ENCODE data around the gene DAB1.

DAB1 gene

GRCh38 chr1:57112148-57112547 is 311.7 kb downstream of the DAB1 start:
- no peak for DNase-seq (ENCODE audit: low read depth)
- H3K4me3 ChIP-seq (ENCODE audit: control insufficient read depth, low read depth, low read length) = no peak overlapping the region
- no peak for TF ChIP-seq CTCF (IDR thresholded peaks at IDR 0.05; ENCODE audit: control insufficient read depth, insufficient read depth, low read depth, low read length, missing control alignments)

DNA sequence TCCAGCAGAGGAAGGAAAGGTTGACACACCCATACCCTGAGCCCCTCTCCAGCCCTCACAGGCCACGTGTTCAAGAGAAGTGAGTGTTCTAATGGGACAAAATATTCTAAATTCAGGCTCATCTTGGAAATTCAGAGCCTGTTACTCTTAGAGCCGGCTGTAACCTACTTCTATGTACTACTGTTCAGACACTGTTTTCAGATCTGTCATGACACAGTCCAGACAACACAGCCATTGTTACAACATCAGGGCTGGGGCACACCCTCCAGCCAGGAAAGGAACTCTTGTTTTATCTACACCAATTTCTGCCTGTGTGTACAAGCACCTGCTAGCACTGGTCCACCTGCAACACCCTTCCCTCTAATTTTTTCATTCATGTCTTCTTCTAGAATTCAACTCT is 312.7 kb downstream of the DAB1 start:
- DNase-seq (ENCODE audit: low read depth) = no peak
- TF ChIP-seq CTCF (IDR thresholded peaks at IDR 0.05; ENCODE audit: control insufficient read depth, insufficient read depth, low read depth, low read length, missing control alignments) = no peak
- no peak overlapping the region for H3K4me3 ChIP-seq (ENCODE audit: control insufficient read depth, low read depth, low read length)

GRCh38 chr1:57109883-57110282 is 314.0 kb downstream of the DAB1 start:
- H3K4me3 ChIP-seq (ENCODE audit: control insufficient read depth, low read depth, low read length) = no peak overlapping the region
- no peak for TF ChIP-seq CTCF (IDR thresholded peaks at IDR 0.05; ENCODE audit: control insufficient read depth, insufficient read depth, low read depth, low read length, missing control alignments)
- DNase-seq (ENCODE audit: low read depth) = no peak

- no peak for DNase-seq (ENCODE audit: low read depth)
- H3K4me3 ChIP-seq (ENCODE audit: control insufficient read depth, low read depth, low read length) = no peak overlapping the region
- TF ChIP-seq CTCF (IDR thresholded peaks at IDR 0.05; ENCODE audit: control insufficient read depth, insufficient read depth, low read depth, low read length, missing control alignments) = no peak
Observed at GRCh38 chr1:57109247-57109646, 314.6 kb downstream of the DAB1 start.

DNA sequence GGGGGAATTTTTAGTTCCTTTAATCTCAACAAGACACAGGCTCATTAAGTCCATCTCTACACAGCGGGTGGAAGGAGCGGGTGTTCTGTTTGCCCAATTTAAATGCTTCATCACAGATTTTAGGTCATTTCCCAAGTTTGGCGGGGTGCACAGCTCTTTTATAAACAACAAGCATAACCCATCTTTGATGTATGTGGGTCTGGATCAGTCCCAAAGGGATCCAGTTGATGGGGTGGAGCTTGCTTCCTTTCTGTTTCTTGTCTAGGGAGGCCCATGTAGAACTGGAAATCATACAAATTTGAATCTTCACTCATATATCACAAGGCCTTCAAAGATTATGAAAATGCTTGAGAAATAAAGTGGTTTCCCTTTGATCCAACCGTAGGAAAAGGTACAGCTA is 317.6 kb downstream of the DAB1 start:
- no peak overlapping the region for H3K4me3 ChIP-seq (ENCODE audit: control insufficient read depth, low read depth, low read length)
- no peak for DNase-seq (ENCODE audit: low read depth)
- TF ChIP-seq CTCF (IDR thresholded peaks at IDR 0.05; ENCODE audit: control insufficient read depth, insufficient read depth, low read depth, low read length, missing control alignments) = no peak

GRCh38 chr1:57102561-57103326 is 321.1 kb downstream of the DAB1 start:
- DNase-seq (ENCODE audit: low read depth) = no peak
- TF ChIP-seq CTCF (IDR thresholded peaks at IDR 0.05; ENCODE audit: control insufficient read depth, insufficient read depth, low read depth, low read length, missing control alignments) = no peak

More at GRCh38 chr1:57102561-57103326, 321.1 kb downstream of the DAB1 start:
- no peak overlapping the region for H3K4me3 ChIP-seq (ENCODE audit: control insufficient read depth, low read depth, low read length)
